Activated CD4-positive, CD25-positive, alpha-beta regulatory T cell treated with anti-CD3 and anti-CD28 coated beads, Interleukin-2, amount 50 U/mL, for 16 hours (primary cell): ENCODE data around the gene TARBP1.
"Not testable (repeated sequence)": the region's sequence is repeated elsewhere in the genome, so short reads cannot be mapped to it uniquely, and the experiment has no call there.

ENCODE experiments used
- DNase-seq: peaks from one replicate; pipeline ENCODE4 v3.0.0-alpha.2; 2020; ENCODE audit warnings: low read depth, low spot score

TARBP1 gene, protein sequence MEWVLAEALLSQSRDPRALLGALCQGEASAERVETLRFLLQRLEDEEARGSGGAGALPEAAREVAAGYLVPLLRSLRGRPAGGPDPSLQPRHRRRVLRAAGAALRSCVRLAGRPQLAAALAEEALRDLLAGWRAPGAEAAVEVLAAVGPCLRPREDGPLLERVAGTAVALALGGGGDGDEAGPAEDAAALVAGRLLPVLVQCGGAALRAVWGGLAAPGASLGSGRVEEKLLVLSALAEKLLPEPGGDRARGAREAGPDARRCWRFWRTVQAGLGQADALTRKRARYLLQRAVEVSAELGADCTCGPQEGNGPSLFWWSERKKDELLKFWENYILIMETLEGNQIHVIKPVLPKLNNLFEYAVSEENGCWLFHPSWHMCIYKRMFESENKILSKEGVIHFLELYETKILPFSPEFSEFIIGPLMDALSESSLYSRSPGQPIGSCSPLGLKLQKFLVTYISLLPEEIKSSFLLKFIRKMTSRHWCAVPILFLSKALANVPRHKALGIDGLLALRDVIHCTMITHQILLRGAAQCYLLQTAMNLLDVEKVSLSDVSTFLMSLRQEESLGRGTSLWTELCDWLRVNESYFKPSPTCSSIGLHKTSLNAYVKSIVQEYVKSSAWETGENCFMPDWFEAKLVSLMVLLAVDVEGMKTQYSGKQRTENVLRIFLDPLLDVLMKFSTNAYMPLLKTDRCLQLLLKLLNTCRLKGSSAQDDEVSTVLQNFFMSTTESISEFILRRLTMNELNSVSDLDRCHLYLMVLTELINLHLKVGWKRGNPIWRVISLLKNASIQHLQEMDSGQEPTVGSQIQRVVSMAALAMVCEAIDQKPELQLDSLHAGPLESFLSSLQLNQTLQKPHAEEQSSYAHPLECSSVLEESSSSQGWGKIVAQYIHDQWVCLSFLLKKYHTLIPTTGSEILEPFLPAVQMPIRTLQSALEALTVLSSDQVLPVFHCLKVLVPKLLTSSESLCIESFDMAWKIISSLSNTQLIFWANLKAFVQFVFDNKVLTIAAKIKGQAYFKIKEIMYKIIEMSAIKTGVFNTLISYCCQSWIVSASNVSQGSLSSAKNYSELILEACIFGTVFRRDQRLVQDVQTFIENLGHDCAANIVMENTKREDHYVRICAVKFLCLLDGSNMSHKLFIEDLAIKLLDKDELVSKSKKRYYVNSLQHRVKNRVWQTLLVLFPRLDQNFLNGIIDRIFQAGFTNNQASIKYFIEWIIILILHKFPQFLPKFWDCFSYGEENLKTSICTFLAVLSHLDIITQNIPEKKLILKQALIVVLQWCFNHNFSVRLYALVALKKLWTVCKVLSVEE (N-terminal part only)

GRCh38 chr1:234478481-234479309 is at the start of gene TARBP1:
TSS of gene TARBP1 (minus strand) at chr1:234479179. CDS start at chr1:234479103, 76 bp downstream.
- peak; percentile 40 for DNase-seq

DNA sequence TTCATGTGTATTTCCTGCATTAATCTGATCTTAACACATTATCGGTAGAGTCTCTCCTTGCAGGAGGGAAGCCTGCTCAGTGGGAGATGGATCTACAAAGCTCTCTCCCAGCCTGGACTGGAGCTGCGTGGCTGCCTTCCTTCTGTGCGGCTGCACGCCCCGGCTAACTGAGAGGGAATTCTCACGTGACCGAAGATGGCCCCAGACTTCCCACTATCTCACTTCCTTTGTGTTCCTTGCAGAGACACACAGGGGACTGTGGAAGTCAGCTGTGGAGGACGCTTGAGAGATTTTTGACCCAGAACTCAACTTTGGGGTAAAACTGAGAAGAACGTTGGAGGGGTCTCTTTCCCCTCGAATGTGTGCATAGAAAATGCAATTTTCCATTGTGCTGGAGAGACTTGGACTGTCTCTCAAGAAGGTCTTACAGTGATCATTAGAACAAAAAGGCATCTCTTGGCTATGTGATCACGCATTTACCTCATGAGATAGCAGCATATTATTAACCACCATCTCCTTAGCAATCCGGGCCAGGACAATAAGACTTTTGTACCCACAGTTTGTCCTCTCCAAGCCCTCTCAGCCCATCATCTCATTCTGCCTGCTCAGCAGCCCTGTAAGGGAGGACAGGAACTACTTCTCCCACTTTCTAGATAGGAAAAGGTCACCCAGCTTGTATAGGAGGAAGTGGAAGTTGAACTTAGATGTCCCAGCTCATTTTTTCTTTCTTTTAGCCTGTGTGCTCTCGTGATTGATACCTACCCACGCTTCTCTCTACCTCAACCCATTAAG is 49.3 kb upstream of the TARBP1 start:
- no peak for DNase-seq

DNA sequence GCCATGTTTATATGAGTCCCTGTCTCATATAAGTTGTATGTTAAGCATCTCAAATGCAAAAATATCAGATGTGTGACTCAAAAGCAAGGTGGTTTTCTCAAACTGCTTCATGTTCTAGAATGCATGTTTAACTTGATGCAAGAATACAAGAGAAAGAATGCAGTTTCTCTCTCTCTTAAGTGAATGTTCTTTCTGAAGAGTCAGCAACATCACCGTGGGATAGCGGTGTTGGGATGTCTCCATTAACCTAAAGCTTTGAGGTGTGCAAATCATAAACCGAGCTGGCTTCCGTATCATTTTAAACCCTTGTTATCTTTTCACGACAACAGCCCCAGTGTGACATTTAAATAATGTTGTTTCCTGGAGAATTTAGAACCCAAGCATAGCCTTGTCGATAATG is 48.4 kb upstream of the TARBP1 start:
- DNase-seq = no peak

DNA sequence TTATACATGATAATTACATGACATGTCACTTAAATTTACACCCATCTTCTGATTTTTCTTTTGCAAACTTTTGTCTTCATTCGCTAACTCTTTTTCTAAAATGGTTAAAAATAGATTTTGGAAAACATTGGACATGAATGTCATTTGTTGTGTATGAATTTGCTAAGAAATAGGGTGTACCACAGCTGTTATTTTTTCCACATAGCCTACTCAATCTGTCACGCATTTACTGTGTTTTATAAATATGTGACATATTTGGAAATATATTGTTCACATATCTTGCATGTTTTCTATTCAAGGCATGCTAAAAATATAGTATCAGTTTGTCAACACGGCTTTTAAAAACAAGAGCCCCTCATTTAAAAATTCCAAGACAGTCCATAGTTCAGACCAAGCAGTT is 47.9 kb upstream of the TARBP1 start:
- no peak for DNase-seq

DNA sequence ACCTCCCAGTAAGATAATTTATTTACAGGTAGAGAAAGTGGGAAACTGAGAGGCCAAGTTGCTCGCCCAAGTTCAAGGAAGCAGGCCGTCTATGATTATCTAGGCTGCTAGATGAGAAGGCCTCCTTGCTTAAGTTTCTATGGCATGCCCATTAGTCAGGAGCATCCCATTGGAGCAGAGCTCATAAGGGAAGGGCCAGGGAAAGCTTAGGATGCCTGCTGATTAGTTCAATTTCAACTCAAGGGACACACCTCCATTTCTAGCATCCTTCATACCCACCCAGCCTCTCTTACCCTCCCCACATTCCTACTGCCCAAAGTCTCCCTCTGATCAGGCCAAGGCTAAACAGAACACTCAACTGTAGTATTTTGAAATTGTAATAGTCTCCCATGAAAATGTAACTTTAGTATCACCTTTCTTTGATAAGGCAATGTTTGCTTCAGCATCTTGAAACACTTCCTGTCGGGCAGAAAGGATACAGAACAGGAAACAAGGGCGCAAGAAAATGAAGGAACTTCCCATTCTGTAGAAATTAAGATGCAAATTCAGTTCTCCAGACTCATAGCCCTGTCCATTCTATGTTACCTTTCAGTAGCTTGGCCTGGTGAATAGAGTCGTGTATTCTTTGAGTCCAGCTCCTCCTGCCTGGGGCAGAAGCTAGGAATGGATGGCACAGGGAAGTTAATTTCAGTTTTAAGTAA is 46.3 kb upstream of the TARBP1 start:
- no peak for DNase-seq

DNA sequence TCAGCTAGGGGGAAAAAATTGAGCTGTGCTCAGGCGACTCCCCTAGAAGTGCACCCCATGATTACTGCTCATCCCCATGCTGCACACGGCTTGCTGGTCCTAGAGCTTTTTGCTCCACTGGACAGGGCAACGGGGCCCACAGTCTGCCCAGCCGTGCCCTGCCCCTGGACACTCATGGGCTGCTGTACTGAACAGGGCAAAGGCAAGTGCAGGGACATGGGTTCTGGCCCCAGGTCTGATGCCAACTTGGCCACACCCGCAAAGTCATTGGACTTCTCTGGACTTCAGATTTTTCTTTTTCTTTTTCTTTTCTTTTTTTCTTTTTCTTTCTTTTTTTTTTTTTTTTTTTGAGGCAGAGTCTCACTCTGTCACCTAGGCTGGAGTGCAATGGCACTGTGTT is 42.9 kb upstream of the TARBP1 start:
- no peak for DNase-seq

DNA sequence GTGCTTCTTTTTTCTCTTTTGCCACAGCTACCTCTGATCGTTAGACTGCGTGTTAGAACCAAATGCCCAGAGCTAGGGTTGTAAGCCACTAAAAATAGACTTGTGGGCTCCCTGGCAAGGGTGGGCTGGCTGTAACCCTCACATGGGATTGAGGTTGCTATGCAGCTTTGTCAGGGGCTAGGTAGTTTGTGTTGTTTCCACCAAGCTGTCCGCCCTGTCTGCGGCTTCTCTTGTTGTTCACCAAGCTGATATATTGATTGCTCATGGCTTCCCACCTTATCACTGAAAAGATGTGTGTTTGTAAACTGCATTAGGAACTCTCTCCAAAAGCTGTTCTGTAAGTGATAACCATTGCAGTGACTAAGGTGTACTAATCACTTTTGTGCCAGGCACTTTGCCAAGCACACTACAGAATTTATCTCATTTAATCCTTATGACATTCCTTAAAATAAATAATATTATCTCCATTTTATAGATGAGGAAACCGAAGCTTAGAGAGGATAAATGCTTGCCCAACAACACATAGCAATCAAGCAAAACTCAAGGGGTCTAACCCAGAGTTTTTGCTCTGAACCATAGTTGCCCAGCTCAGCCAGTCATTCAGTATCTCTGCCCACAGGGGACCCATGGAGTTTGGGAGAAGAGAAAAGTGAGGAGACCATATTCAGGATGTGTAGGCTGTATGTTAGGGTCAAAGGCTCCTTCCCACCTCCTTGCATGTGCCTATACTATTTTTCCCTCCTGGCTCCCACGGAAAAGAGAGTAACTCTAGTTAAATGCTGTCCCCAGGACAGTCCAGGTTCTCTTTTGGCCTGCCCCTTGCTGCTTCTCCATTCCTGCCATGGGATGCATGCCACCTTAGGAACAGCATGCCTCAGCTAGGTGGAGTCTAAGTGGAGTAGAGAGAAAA is 42.2 kb upstream of the TARBP1 start:
- DNase-seq = no peak

DNA sequence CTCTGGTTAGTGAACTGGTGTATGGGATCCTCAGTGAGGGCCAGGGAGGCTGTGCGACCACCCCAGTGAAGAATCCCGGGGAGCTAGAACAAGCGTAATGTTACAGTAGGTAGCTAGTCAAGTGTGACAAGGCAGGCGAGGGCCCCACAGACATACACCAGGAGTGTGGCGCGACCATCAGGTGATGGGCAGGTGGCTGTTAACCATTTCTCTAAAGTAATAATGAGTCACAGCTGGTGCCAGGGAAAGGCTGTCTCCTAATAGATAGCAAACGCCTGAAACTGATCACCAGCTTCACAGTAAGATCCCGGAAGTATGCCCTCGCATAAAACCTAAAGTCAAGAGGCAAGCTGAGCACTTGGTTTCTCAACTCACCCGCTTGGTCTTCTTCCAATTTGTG is 40.5 kb upstream of the TARBP1 start:
- DNase-seq = no peak

GRCh38 chr1:234518876-234519275 is 39.9 kb upstream of the TARBP1 start:
- no peak for DNase-seq

GRCh38 chr1:234518086-234518485 is 39.1 kb upstream of the TARBP1 start:
- DNase-seq = not testable (repeated sequence)

- no peak for DNase-seq
Measured at GRCh38 chr1:234517110-234517802, 38.3 kb upstream of the TARBP1 start.

DNA sequence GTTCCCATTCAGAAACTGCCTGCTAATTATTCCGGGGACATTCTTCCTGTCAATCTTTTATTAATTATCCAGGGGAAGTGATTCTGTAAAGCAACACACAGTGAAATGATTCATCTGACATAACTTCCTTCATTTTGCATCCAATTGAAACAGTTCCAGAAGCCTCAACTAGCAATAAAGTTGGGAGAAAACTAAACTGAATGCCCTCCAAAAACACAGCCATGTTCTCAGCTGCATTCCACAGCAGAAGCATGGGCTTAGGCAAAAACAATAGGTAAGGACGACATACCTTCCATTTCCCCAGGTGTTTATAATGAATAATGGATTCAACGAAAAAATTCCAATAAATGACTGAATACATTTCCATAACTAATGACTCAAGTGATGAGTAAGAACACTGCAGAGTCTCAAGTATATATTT is 36.9 kb upstream of the TARBP1 start:
- DNase-seq = no peak

DNA sequence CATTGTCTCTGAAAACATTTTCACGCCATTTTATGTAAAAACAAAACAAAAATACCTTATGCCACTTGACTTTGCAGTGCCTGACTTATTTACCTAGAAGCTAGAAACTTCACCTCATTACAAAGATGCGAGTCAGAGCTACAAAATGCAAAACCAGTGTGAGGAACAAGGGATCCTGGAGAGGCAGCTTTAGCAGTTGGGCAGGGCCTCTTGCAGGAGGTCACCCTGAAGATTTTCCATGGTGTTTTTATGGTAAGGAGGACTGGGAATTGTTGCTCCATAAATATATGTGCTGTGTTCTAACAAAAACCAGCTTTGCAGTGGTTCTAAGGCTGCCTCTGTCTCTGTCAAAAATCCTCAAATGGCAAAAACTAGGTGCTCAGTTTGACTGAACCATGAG is 36.4 kb upstream of the TARBP1 start:
- DNase-seq = no peak

- DNase-seq = no peak
Measured at GRCh38 chr1:234512451-234512861, 33.5 kb upstream of the TARBP1 start.

DNA sequence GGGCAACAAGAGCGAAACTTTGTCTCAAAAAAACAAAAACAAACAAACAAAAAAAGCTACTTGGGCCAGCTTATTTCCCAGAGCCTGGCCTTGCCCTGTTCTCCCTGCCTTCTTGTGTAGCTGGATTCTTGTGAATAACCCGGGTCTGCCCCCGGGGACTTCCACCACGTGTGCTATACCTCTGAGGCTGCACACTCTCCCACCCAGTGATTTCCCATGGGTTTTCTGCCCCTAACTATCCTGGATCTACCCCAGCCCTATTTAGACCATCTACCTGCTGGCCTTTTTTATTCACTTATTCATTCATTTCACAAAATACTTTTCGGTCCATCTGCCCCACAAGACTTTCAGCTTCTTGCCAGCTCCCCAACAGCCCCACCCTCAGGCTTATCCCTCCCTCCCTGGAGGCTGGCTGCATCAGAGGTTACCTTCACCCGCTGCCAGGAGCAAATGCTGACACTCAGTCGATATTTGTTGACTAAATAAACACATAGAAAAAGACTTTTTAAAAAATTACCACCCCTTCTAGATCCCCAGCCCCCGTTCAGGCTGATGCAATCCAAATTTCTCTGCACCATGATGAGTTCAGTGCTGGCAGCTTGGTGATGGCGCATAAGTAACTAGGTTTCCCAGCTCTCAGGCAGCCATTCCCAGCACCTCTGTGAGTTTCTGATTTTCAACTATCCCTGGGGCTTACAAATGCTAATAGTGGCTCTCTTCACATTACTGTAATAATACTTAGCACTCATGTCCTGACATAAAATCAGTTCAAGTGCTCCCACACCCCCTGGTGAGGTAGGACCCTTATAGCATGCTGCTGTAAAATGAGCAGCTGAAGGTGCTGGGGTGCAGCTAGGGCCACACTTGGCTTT is 30.7 kb upstream of the TARBP1 start:
- no peak for DNase-seq

GRCh38 chr1:234507626-234508387 is 28.8 kb upstream of the TARBP1 start:
- no peak for DNase-seq
